A673 (cell line): ENCODE measurements around the gene PACS1. TPM values are rescaled to one million over a fixed set of nuclear protein-coding genes. Genes with fewer than 3 reads are reported as not detected.

Experiments used
- BruUV-seq: library from RNA; stranded (reverse); fragments of 400-500 nt; replicated peaks from 2 replicates; lab custom pipeline; 2021; lab: Mats Ljungman, UMichigan
- CTCF ChIA-PET: fragments of 300-600 bp; sonication (Branson Sonifier 250); formaldehyde crosslinking; loops from one replicate; lab custom pipeline; 2022; ENCODE audit warnings: antibody characterized with exemption; lab: Charles Lee
- POLR2A ChIA-PET: fragments of 300-600 bp; sonication (Branson Sonifier 250); formaldehyde crosslinking; loops from one replicate; lab custom pipeline; 2022; ENCODE audit warnings: antibody characterized with exemption; ENCODE audit not compliant: low non-redundant PET; lab: Charles Lee
- DNase-seq: peaks from one replicate; pipeline ENCODE4 v3.0.0-alpha.2; 2015; ENCODE audit warnings: low spot score
- H3K27ac ChIP-seq: fragments of 200-600 bp; sonication (generic); 2 replicates; pipeline ENCODE4 v1.5.1; 2016; ENCODE audit warnings: mixed run types, low read depth, mild to moderate bottlenecking, mixed read lengths, antibody characterized with exemption, low read length; ENCODE audit not compliant: poor library complexity, severe bottlenecking
- H3K27me3 ChIP-seq: fragments of 200-600 bp; sonication (generic); replicated peaks from 2 replicates; pipeline ENCODE4 v1.6.1; 2017; ENCODE audit warnings: mixed run types, low read depth, mild to moderate bottlenecking, mixed read lengths, antibody characterized with exemption, low read length; ENCODE audit not compliant: insufficient read depth, poor library complexity
- H3K36me3 ChIP-seq: fragments of 200-600 bp; sonication (generic); 2 replicates; pipeline ENCODE4 v1.6.1; 2016; ENCODE audit warnings: mixed run types, mild to moderate bottlenecking, mixed read lengths, antibody characterized with exemption, low read length; ENCODE audit not compliant: insufficient read depth, poor library complexity, severe bottlenecking
- H3K4me1 ChIP-seq: fragments of 200-600 bp; sonication (generic); 2 replicates; pipeline ENCODE4 v1.6.1; 2017; ENCODE audit warnings: mixed run types, mild to moderate bottlenecking, mixed read lengths, antibody characterized with exemption, low read length; ENCODE audit not compliant: insufficient read depth, poor library complexity, severe bottlenecking
- H3K4me3 ChIP-seq: fragments of 200-600 bp; sonication (generic); 2 replicates; pipeline ENCODE4 v1.5.1; 2016; ENCODE audit warnings: low read depth, mixed run types, mild to moderate bottlenecking, mixed read lengths, low read length; ENCODE audit not compliant: poor library complexity, severe bottlenecking
- H3K9me3 ChIP-seq: fragments of 200-600 bp; sonication (generic); 2 replicates; pipeline ENCODE4 v1.6.1; 2016; ENCODE audit warnings: mixed run types, low read depth, mild to moderate bottlenecking, mixed read lengths, antibody characterized with exemption, low read length; ENCODE audit not compliant: poor library complexity, severe bottlenecking
- CTCF ChIP-seq: fragments of 300-800, 200-600 bp; sonication (generic); conservative IDR thresholded peaks from 2 replicates; pipeline ENCODE4 v1.5.1; 2017; ENCODE audit warnings: low read depth, mild to moderate bottlenecking, antibody characterized with exemption, low read length, moderate library complexity, mixed read lengths
- EZH2 ChIP-seq: fragments of 200-600 bp; sonication (generic); IDR thresholded peaks from 2 replicates; pipeline ENCODE4 v1.6.1; 2017; ENCODE audit warnings: borderline replicate concordance, low read depth, mild to moderate bottlenecking, mixed read lengths, antibody characterized with exemption, low read length; ENCODE audit not compliant: poor library complexity, severe bottlenecking
- intact Hi-C: fragments of 100-400 bp; cut with micrococcal nuclease; formaldehyde crosslinking; loops from one replicate; pipeline ENCODE4 v1.10.0; 2022; ENCODE audit not compliant: unreplicated experiment
- total RNA-seq: library from RNA; stranded (reverse); gene quantifications from 2 replicates; pipeline ENCODE4 v1.2.3, GENCODE V29; 2021

Gene PACS1
- total RNA-seq, 1 experiment from 2014 or later, result 75.7 TPM

DNA sequence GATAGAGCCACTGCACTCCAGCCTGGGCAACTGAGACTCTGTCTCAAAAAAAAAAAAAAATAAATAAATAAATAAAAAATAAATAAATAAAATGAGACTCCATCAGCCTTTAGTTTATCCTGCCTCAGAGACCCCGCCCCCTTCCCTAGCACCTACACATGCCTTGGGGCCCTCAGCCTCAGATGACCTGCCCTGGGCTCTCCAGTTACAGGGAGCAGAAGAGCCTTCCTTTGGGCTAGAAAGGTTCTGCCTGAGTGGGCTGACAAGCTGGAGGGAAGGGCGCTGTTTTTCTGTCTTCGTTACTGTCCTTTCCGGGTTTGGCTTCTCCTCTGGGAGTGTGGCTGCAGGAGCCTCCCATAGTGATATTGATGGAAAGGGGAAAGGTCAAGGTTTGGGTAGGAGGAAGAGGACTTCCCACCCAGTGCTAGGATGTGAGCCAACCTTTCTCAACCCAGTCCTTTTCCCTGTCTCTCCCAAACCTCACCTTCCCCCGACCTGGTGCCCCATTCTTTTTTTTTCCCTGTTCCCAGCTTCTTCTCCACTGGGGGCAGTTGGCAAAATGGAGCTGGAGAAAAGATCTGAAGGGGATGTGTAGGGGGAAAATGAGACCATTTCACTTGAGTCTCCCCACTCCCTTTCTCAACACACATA, 19.4 kb upstream of the PACS1 start:
- DNase-seq, result no peak
- H3K27me3 ChIP-seq, result no peaks in the 10 kb centered on the region
- peak overlapping the region; percentile 89 for H3K27ac ChIP-seq
- H3K9me3 ChIP-seq, result no peaks in the 10 kb centered on the region
- H3K4me3 ChIP-seq, result peak overlapping the region; percentile 99
- H3K4me1 ChIP-seq, result peaks cover 21% of the 10 kb centered on the region
- intact Hi-C loops, result no loop called here
- no TSS peak for BruUV-seq
- POLR2A ChIA-PET, result interaction anchor here (0.6 kb wide), 2 partner anchors 15 to 219 kb away, joined by 3 to 5 read pairs; no protein-coding TSS in a partner anchor
- CTCF ChIA-PET, result interaction anchor here (0.6 to 1.4 kb wide), 2 partner anchors 22 to 160 kb away, joined by 5 to 11 read pairs; partner anchors contain the start of gene CCDC85B
- no peak for TF ChIP-seq CTCF
- H3K36me3 ChIP-seq, result peaks cover 14% of the 10 kb centered on the region

GRCh38 chr11:66051371-66051765, 18.7 kb upstream of the PACS1 start:
- no TSS peak for BruUV-seq
- Histone ChIP-seq H3K9me3 (no peaks in the 10 kb centered on the region), H3K27ac (peak overlapping the region; percentile 89), H3K27me3 (no peaks in the 10 kb centered on the region), H3K4me3 (peak overlapping the region; percentile 99), H3K4me1 (peaks cover 21% of the 10 kb centered on the region), H3K36me3 (peaks cover 21% of the 10 kb centered on the region)
- DNase-seq, result no peak
- intact Hi-C loops, result no loop called here
- ChIA-PET POLR2A (interaction anchor here (0.6 kb wide), 2 partner anchors 16 to 262 kb away, joined by 3 to 5 read pairs; no protein-coding TSS in a partner anchor), CTCF (interaction anchor here (0.6 to 1.4 kb wide), 2 partner anchors 85 to 160 kb away, joined by 3 to 5 read pairs; partner anchors contain the start of gene CCDC85B)
- TF ChIP-seq EZH2, result no peak
- TF ChIP-seq CTCF, result no peak

- H3K9me3 ChIP-seq, result no peaks in the 10 kb centered on the region
- TSS peak; percentile 93 for BruUV-seq
- TF ChIP-seq CTCF, result no peak
- TF ChIP-seq EZH2, result no peak
- CTCF ChIA-PET, result interaction anchor here (0.6 to 1.4 kb wide), 4 partner anchors 17 to 164 kb away, joined by 3 to 5 read pairs (median 4); partner anchors contain the start of genes CCDC85B and FIBP
- H3K27ac ChIP-seq, result peak within 1 kb of the TSS; percentile 89
- peak; percentile 100 for DNase-seq
- H3K4me1 ChIP-seq, result peaks cover 21% of the 10 kb centered on the region
- H3K4me3 ChIP-seq, result peak within 1 kb of the TSS; percentile 99
- peaks cover 27% of the 10 kb centered on the region for H3K36me3 ChIP-seq
- POLR2A ChIA-PET, result interaction anchor here (0.6 kb wide), 1 partner anchor 261 kb away, joined by 3 read pairs; no protein-coding TSS in a partner anchor
- H3K27me3 ChIP-seq, result no peaks in the 10 kb centered on the region
- intact Hi-C loops, result loop anchor here (2.0 kb wide), 1 partner anchor 49 kb away; the partner anchor contains the start of genes BANF1 and EIF1AD
Observed at GRCh38 chr11:66051766-66052663, 18.1 kb upstream of the PACS1 start, which contains the start of gene SF3B2. Gene SF3B2 (plus strand): TSS chr11:66052364. CDS start chr11:66052385, 21 bp downstream.
